Activated T-cell treated with anti-CD3 and anti-CD28 coated beads, Interleukin-2, amount 50 U/mL, for 24 hours (primary cell): ENCODE results near the gene PEX5L.

Experiments
- DNase-seq: peaks from one replicate; pipeline ENCODE4 v3.0.0-alpha.2; 2020
- H3K27ac Mint-ChIP-seq: 2 replicates; pipeline ENCODE4 v1.8.0; 2020; ENCODE audit warnings: mild to moderate bottlenecking, mixed read lengths
- H3K27me3 Mint-ChIP-seq: 2 replicates; pipeline ENCODE4 v1.8.0; 2020; ENCODE audit warnings: mixed read lengths
- H3K36me3 Mint-ChIP-seq: 2 replicates; pipeline ENCODE4 v1.8.0; 2020; ENCODE audit warnings: low read depth, mixed read lengths
- H3K4me1 Mint-ChIP-seq: 2 replicates; pipeline ENCODE4 v1.8.0; 2020; ENCODE audit warnings: low read depth, mixed read lengths
- H3K4me3 Mint-ChIP-seq: 2 replicates; pipeline ENCODE4 v1.8.0; 2020; ENCODE audit warnings: mild to moderate bottlenecking, moderate library complexity, mixed read lengths
- H3K9me3 Mint-ChIP-seq: 2 replicates; pipeline ENCODE4 v1.8.0; 2020; ENCODE audit warnings: mixed read lengths

PEX5L gene

DNA sequence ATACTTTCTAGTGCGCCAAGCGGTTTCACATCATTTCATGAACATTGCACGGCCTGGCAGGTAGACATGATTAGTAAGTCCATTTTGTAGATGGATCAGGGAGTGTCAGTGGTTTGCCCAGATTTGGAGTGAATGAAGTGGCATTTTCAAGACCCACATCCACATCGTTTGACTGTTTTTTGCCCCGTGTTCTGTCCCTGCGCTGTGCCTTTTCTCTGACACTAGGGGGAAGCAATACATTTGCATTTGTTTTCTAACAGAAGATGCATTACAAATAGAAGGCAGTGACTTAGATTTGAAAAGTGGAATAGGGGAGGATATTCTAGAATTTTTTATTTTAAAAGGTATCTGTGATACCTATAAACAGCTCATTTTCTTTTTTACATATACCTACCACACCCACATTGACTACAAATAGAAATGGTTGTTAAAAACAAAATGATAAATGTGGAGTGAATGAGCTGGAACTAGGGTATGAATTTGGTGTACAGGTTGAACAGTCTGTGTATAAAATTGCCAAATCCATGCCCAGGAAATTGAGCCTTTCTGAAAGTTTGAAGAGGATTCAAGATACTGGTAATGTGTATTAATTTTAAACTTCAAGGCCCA lies 285.9 kb downstream of the PEX5L start:
- Mint-ChIP-seq H3K4me1 (no peaks in the 10 kb centered on the region), H3K4me3 (no peak overlapping the region), H3K27ac (no peak overlapping the region), H3K36me3 (peaks cover 35% of the 10 kb centered on the region), H3K9me3 (no peaks in the 10 kb centered on the region), H3K27me3 (no peaks in the 10 kb centered on the region)
- no peak for DNase-seq

DNA sequence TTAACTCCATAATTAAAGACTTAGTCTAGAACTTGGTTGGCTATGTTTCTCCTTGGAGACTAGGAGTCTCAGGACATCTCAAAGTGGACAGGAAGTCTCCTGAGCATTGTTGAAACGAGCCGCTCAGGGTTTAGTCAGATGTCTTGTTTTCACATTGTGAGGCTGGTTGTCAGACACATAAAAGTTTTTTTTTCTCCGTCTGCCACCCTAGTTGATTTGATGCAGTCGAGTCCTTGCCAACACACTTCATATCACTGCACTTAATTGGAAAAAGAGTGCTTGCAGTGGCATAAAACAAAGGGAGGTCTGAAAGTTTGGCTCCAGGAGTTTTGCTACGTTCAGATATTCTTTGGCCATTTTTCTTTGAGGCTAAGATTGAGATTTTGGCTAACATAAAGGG lies 291.0 kb downstream of the PEX5L start:
- Mint-ChIP-seq H3K4me1 (no peaks in the 10 kb centered on the region), H3K9me3 (no peaks in the 10 kb centered on the region), H3K4me3 (no peak overlapping the region), H3K27me3 (no peaks in the 10 kb centered on the region), H3K36me3 (peaks cover 47% of the 10 kb centered on the region), H3K27ac (no peak overlapping the region)
- no peak for DNase-seq

DNA sequence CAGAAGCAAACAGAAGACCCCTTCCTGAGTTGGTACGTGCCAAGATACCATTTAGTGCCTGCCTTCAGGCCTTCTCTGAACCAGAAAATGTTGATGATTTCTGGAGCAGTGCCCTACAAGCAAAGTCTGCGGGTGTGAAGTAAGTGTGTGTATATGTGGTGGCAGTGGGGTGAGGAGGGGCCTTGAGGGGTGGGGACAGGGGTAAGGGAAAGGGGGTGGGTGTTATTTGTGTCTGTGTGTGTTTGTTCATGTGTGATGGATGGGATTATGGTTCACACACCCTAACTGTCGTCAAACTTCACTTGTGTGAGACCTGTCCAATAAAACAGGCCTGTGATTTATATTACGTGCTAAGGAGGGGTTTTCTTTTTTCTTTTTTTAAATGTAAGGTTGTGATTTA lies 291.7 kb downstream of the PEX5L start:
- Mint-ChIP-seq H3K36me3 (peaks cover 52% of the 10 kb centered on the region), H3K4me1 (no peaks in the 10 kb centered on the region), H3K27me3 (no peaks in the 10 kb centered on the region), H3K27ac (no peak overlapping the region), H3K4me3 (no peak overlapping the region), H3K9me3 (no peaks in the 10 kb centered on the region)
- DNase-seq = no peak
